Measurements from ENCODE around the gene ITPKA. TPM values are rescaled to one million over a fixed set of nuclear protein-coding genes. Genes with fewer than 3 reads are reported as not detected.

The ITPKA gene
- total and polyA plus RNA-seq, 2 of the 13 experiments (the other 11 are each of a cell fraction or from before 2014, with no cell fraction given): 13.2 to 41.3 TPM

GRCh38 chr15:41517895-41518449, 24.3 kb downstream of the ITPKA start (continued):
- no peak for TF ChIP-seq ZFP90 (CRISPR knock-in tag; IDR thresholded peaks at IDR 0.05; ENCODE audit: borderline replicate concordance)
- TF ChIP-seq ZBTB20 (CRISPR knock-in tag; IDR thresholded peaks at IDR 0.05; ENCODE audit: borderline replicate concordance, low read depth): peak; percentile 93; the same call in 1 of the 2 replicates
- no peak for TF ChIP-seq SP1 (IDR thresholded peaks at IDR 0.05)
- TF ChIP-seq SP1 (CRISPR knock-in tag; IDR thresholded peaks at IDR 0.05): no peak
- TF ChIP-seq TFDP2 (CRISPR knock-in tag; IDR thresholded peaks at IDR 0.05): no peak
- TF ChIP-seq ZNF614 (CRISPR knock-in tag; IDR thresholded peaks at IDR 0.05; ENCODE audit: borderline replicate concordance): 0 out of 2 replicates have a peak, but pooled peaks have one; percentile 22
- TF ChIP-seq ZNF776 (CRISPR knock-in tag; IDR thresholded peaks at IDR 0.05): no peak
- no peak for TF ChIP-seq YEATS2 (CRISPR knock-in tag; IDR thresholded peaks at IDR 0.05; ENCODE audit: borderline replicate concordance)

- no peak overlapping the region for H3K4me3 ChIP-seq (replicated peaks in 1 of 3; ENCODE audit: insufficient read depth in 1 of 3, low read depth in 2 of 3, low read length in 3 of 3)
- H3K9ac ChIP-seq (ENCODE audit: insufficient read depth, low read depth, low read length): no peak overlapping the region
- TF ChIP-seq HNRNPL (IDR thresholded peaks at IDR 0.05; ENCODE audit: low read depth, low read length) (0 out of 2 replicates have a peak, but pooled peaks have one; percentile 52), AGO2 (optimal IDR thresholded peaks at IDR 0.05; ENCODE audit: low read depth, low read length) (peak; percentile 35), CBX2 (IDR thresholded peaks at IDR 0.05; ENCODE audit: low read depth, low read length) (no peak), CBX2 (CRISPR knock-in tag; IDR thresholded peaks at IDR 0.05; ENCODE audit: low read depth) (no peak)
- 100% methylated on average over 3 of the region's 17 CpGs for WGBS (ENCODE audit: low lambda C conversion rate)
- H3K27ac ChIP-seq (ENCODE audit: extremely low read length, insufficient read depth, low read length): no peak overlapping the region
- H2AFZ ChIP-seq (ENCODE audit: low read length): no peak overlapping the region
- no peak overlapping the region for H3K4me2 ChIP-seq (ENCODE audit: low read depth, low read length)
- no peaks in the 10 kb centered on the region for H4K20me1 ChIP-seq (ENCODE audit: insufficient read depth, low read length)
- FAIRE-seq (no peak), DNase-seq (ENCODE audit: low spot score) (no peak), ATAC-seq (no peak)
- ChIA-PET CTCF (ENCODE audit: low intra/inter-chr PET ratio, low total read pairs) (no interaction called here), POLR2A (no interaction called here)
- H3K9me3 ChIP-seq (ENCODE audit: low read length): no peaks in the 10 kb centered on the region
- H3K79me2 ChIP-seq (ENCODE audit: insufficient read depth, low read length): no peaks in the 10 kb centered on the region
- intact Hi-C loops (cut with micrococcal nuclease; ENCODE audit: unreplicated experiment) (no loop called here), in situ Hi-C loops (cut with HindIII; ENCODE audit: extremely low pct_ligation_motif_present, low pct_unique_long_range_greater_than_20kb) (no loop called here)
- no TSS peak for BruUV-seq (replicated peaks)
- peaks cover 0 to 3% of the 10 kb centered on the region in 2 experiments; a peak in 3 of 5 replicates for H3K36me3 ChIP-seq (replicated peaks in 1 of 2; ENCODE audit: control insufficient read depth in 1 of 2, insufficient read depth in 2 of 2, low read length in 2 of 2)
- H3K27me3 ChIP-seq (ENCODE audit: control insufficient read depth in 1 of 2, insufficient read depth in 2 of 2, low read length in 2 of 2): no peaks in the 10 kb centered on the region
- H3K4me1 ChIP-seq (ENCODE audit: insufficient read depth, low read length): peaks cover 18% of the 10 kb centered on the region
Measured at GRCh38 chr15:41520636-41521035, 27.0 kb downstream of the ITPKA start.
